ENCODE results near the gene ADK.

ADK gene

DNA sequence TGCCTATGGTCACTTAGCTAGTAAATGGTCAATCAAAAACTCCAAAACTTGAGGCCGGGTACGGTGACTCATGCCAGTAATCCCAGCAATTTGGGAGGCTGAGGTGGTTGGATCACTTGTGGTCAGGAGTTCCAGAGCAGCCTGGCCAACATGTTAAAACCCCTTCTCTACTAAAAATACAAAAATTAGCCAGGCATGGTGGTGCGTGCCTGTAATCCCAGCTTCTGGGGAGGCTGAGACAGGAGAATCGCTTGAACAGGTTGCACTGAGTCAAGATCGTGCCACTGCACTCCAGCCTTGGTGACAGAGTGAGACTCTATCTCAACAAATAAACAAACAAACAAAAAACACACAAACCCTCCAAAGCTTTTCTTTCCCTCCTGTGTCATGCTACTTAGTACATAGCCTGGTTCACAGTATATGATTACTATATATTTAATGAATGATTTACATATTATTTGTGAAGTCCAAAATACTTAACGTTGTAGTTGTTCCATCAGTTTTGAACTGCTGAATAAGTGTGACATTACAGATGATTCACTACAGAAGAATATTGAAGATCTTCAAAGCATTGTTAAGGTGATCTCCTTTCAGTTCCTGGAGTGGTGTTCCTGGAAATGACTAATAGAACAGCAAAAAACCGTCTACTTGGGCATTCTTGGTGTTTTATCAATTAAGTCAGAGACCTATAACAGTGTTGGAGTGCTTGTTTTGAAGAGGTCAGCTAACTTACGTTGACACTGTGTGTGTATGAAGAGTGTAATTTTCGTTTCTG is 72.9 kb downstream of the ADK start:
- H3K27me3 ChIP-seq (ENCODE audit: insufficient read depth, poor library complexity, severe bottlenecking): no peaks in the 10 kb centered on the region
- no peak overlapping the region for H3K27ac ChIP-seq (replicated peaks)
- TF ChIP-seq, protein P1, sequence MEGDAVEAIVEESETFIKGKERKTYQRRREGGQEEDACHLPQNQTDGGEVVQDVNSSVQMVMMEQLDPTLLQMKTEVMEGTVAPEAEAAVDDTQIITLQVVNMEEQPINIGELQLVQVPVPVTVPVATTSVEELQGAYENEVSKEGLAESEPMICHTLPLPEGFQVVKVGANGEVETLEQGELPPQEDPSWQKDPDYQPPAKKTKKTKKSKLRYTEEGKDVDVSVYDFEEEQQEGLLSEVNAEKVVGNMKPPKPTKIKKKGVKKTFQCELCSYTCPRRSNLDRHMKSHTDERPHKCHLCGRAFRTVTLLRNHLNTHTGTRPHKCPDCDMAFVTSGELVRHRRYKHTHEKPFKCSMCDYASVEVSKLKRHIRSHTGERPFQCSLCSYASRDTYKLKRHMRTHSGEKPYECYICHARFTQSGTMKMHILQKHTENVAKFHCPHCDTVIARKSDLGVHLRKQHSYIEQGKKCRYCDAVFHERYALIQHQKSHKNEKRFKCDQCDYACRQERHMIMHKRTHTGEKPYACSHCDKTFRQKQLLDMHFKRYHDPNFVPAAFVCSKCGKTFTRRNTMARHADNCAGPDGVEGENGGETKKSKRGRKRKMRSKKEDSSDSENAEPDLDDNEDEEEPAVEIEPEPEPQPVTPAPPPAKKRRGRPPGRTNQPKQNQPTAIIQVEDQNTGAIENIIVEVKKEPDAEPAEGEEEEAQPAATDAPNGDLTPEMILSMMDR (IDR thresholded peaks at IDR 0.05; ENCODE audit: insufficient read depth, low read length): no peak
- TF ChIP-seq POLR2AphosphoS5 (IDR thresholded peaks at IDR 0.05; ENCODE audit: low read depth): no peak
- TF ChIP-seq SPI1 (IDR thresholded peaks at IDR 0.05; ENCODE audit: borderline replicate concordance, low read depth): no peak
- no peak for TF ChIP-seq GABPA (IDR thresholded peaks at IDR 0.05; ENCODE audit: low read depth)
- TF ChIP-seq, protein P2, sequence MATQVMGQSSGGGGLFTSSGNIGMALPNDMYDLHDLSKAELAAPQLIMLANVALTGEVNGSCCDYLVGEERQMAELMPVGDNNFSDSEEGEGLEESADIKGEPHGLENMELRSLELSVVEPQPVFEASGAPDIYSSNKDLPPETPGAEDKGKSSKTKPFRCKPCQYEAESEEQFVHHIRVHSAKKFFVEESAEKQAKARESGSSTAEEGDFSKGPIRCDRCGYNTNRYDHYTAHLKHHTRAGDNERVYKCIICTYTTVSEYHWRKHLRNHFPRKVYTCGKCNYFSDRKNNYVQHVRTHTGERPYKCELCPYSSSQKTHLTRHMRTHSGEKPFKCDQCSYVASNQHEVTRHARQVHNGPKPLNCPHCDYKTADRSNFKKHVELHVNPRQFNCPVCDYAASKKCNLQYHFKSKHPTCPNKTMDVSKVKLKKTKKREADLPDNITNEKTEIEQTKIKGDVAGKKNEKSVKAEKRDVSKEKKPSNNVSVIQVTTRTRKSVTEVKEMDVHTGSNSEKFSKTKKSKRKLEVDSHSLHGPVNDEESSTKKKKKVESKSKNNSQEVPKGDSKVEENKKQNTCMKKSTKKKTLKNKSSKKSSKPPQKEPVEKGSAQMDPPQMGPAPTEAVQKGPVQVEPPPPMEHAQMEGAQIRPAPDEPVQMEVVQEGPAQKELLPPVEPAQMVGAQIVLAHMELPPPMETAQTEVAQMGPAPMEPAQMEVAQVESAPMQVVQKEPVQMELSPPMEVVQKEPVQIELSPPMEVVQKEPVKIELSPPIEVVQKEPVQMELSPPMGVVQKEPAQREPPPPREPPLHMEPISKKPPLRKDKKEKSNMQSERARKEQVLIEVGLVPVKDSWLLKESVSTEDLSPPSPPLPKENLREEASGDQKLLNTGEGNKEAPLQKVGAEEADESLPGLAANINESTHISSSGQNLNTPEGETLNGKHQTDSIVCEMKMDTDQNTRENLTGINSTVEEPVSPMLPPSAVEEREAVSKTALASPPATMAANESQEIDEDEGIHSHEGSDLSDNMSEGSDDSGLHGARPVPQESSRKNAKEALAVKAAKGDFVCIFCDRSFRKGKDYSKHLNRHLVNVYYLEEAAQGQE (IDR thresholded peaks at IDR 0.05; ENCODE audit: insufficient replicate concordance, low read depth): no peak
- H3K4me3 ChIP-seq (replicated peaks; ENCODE audit: insufficient read depth, low read length): no peak overlapping the region
- DNase-seq (ENCODE audit: low read depth in 1 of 2, low spot score in 1 of 2): no peak

DNA sequence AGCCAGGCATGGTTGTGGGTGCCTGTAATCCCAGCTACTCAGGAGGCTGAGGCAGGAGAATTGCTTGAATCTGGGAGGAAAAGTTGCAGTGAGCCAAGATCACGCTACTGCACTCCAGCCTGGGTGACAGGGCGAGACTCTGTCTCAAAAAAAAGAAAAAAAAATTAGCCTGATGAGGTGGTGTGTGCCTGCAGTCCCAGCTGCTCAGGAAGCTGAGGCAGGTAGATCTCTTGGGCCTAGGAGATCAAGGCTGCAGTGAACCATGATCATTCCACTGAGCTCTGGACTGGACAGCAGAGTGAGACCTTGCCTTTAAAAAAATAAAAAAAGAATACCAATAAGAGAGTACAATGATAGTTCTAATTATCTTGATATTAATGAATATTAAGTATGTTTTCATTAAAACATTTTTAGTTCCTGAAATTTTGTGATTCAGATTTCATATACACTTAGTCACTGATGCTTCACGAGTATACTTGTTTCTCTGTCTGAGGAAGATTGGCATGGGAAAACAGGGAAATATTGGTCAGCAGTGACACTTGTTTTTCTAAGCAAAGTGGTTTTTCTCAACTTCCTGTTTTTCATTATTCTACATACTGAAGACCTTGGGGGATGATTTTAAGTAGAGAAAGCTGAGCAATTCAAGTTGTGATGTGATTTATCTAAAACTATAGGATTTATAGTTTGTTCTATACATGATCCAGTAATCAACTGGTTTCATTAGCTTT is 76.8 kb downstream of the ADK start:
- no peak for TF ChIP-seq GABPA (IDR thresholded peaks at IDR 0.05; ENCODE audit: low read depth)
- TF ChIP-seq SPI1 (IDR thresholded peaks at IDR 0.05; ENCODE audit: borderline replicate concordance, low read depth): peak; percentile 42; the same call in 1 of the 2 replicates
- peak in 1 of 2 experiments; percentile 24 for DNase-seq (ENCODE audit: low read depth in 1 of 2, low spot score in 1 of 2)
- Histone ChIP-seq H3K27me3 (ENCODE audit: insufficient read depth, poor library complexity, severe bottlenecking) (no peaks in the 10 kb centered on the region), H3K4me3 (replicated peaks; ENCODE audit: insufficient read depth, low read length) (no peak overlapping the region), H3K27ac (replicated peaks) (no peak overlapping the region; the same call in 1 of the 2 replicates)

DNA sequence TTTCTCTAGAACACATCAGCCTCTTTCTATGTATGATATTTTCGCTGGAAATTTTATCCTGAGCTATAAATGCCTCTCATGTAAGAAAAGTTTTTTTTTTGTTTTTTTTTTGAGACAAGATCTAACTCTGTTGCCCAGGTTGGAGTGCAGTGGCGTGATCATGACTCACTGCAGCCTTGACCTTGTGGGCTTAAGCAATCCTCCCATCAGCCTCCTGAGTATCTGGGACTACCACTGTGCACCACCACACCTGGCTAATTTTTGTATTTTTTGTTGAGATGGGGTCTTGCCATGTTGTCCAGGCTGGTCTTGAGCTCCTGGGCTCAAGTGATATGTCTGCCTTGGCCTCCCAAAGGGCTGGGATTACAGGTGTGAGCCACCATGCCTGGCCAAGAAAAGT is 80.4 kb downstream of the ADK start:
- no peak for DNase-seq (ENCODE audit: low read depth in 1 of 2, low spot score in 1 of 2)
- TF ChIP-seq SPI1 (IDR thresholded peaks at IDR 0.05; ENCODE audit: borderline replicate concordance, low read depth) (no peak), GABPA (IDR thresholded peaks at IDR 0.05; ENCODE audit: low read depth) (no peak), POLR2AphosphoS5 (IDR thresholded peaks at IDR 0.05; ENCODE audit: low read depth) (no peak)
- TF ChIP-seq, protein P1 (IDR thresholded peaks at IDR 0.05; ENCODE audit: insufficient read depth, low read length): no peak
- TF ChIP-seq, protein P2 (IDR thresholded peaks at IDR 0.05; ENCODE audit: insufficient replicate concordance, low read depth): no peak

DNA sequence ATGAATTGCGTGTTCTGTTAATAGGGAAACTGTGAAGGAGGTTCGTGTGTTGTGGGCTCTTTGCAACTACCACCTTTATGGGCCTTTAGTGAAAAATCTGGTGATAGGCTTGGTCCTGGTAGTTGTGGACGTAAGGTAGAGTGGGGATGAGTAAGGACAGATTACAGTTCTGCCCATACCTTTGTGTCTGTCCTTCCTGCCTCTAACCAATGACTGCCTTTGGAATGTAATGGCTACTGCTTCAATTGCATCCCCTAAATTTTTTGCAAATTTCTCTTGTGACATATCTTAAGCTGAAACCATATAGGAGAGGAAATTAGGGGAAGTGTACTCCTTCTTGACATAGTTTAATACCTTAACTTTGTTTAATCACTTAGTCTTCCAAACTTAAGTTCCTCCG is 82.3 kb downstream of the ADK start:
- Histone ChIP-seq H3K27me3 (ENCODE audit: insufficient read depth, poor library complexity, severe bottlenecking) (no peaks in the 10 kb centered on the region), H3K27ac (replicated peaks) (peak overlapping the region; percentile 4; the same call in 1 of the 2 replicates), H3K4me3 (replicated peaks; ENCODE audit: insufficient read depth, low read length) (no peak overlapping the region)
- no peak for TF ChIP-seq POLR2AphosphoS5 (IDR thresholded peaks at IDR 0.05; ENCODE audit: low read depth)
- no peak for TF ChIP-seq GABPA (IDR thresholded peaks at IDR 0.05; ENCODE audit: low read depth)
- TF ChIP-seq, protein P1 (IDR thresholded peaks at IDR 0.05; ENCODE audit: insufficient read depth, low read length): no peak
- TF ChIP-seq, protein P2 (IDR thresholded peaks at IDR 0.05; ENCODE audit: insufficient replicate concordance, low read depth): no peak
- peak; percentile 9; the same call in 1 of the 2 replicates for TF ChIP-seq SPI1 (IDR thresholded peaks at IDR 0.05; ENCODE audit: borderline replicate concordance, low read depth)
- DNase-seq (ENCODE audit: low read depth in 1 of 2, low spot score in 1 of 2): no peak

More for the DNA sequence above, 80.4 kb downstream of the ADK start:
- H3K27ac ChIP-seq (replicated peaks): no peak overlapping the region
- H3K4me3 ChIP-seq (replicated peaks; ENCODE audit: insufficient read depth, low read length): no peak overlapping the region
- H3K27me3 ChIP-seq (ENCODE audit: insufficient read depth, poor library complexity, severe bottlenecking): no peaks in the 10 kb centered on the region

Data from HL-60 (cell line).